ENCODE data around the gene SEMA6A.

Gene SEMA6A

DNA sequence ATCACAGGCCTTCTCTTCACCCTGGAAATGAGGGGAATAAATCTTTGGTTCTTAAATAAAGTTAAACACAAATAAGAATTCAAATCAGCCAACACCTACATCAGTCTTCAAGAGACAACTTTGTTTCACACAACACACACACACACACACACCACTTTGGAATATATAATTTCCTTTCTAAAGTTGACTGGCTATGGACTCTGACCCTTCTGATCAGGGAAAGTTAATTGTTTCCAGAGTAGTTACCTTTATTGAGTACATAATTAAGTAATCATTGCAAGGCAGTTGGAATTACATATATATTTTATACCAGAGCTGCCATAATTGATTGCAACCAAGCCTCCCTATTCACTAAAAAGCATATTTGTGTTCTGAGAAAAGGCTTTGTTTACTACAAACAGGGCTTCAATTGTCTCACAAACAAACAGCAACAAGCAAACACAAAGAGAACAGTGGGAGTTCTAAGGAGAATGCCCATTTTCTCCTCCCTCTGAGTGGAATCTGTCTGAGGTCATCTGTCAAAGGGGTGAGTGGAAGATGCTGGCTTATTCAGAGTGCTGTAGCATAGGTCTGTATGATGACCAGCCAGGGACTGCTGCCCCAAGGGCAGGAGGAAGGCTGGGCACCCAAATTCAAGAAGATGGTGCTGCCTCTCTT, 136.6 kb downstream of the SEMA6A start:
- peak; percentile 93 for DNase-seq (ENCODE audit: low spot score)

DNA sequence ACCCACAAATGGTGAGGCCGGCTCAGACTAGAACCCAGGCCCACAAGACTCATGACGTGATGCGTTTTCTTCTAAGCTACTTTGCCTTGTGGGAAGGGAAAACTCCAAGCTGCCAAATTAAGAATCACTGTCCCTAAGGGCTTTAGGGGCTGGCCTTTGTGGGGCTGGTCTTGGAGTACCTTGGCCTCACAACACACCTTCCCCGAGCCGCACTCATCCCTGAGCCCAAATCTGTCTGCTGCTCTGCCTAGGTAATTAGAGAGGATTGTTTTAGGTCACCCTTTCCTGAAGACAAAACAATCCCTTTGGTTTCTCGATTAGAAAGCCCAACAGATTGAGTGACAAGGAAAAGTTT, 137.3 kb downstream of the SEMA6A start:
- no peak for DNase-seq (ENCODE audit: low spot score)

DNA sequence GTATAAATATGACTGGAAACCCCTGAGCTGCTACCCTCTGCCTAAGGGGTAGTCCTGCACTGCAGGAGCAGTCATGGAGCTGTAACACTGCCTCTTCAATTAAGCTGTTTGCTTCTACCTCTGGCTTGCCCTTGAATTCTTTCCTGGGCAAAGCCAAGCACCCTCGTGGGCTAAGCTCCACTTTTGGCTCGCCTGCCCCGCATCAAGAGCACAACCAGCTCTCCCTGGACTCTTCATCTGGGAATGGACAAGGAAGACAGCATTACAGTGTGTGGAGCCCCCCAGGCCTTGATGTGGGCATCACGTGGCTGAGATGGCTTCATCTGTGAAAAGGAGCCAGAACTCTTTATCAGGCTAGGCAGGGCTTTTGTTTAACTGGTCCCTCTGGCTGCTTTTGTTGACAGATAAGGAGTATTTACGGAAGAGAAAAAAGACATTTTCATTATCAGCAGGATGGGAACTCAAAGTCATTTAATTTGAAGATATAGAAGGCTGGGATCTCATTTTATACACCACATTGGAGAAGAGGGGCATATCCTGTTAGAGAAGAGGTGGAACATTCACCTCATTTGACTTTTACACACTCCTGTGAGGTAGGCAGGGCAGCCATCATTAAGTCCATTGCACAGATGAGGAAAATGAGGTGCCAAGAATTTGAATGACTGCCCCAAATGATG, 137.8 kb downstream of the SEMA6A start:
- DNase-seq (ENCODE audit: low spot score), result no peak

DNA sequence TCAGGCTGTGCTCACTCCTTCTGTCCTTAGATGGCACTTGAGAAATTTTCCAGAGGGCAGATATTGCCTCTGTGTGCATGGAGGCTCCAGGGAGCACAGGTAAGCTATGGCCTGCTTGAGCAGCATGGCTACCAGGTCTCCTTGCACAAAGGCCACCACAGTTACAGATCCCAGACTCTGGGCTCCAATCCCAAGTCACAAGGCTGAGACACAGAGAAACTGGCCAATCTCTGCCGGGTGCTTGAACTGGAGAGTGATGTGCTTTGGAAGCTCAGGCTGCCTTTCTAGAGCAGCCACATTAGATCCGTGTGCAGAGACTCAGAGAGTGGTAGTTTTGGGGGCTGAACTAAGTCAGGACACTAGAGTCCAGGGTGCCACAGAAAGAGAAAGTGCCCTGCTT, 145.7 kb downstream of the SEMA6A start:
- DNase-seq (ENCODE audit: low spot score), result peak; percentile 79

DNA sequence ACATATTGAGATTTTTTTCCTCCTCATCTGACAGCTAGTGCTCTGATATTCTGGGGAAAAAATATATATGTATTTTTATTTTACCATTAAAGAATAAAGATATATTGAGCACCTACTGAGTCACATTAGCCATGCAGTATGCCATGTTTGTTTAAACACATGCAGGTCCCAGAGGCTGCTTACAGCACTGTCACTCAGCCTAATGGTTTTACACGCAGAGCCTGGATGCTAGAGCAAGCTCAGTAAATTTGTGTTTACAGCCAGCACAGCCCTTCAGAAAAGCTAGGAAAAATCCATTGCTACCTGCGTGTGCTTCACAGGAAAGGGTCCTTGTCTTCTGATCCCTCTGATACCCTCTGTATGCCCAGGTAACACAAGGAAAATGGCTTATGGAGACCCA, 146.2 kb downstream of the SEMA6A start:
- DNase-seq (ENCODE audit: low spot score), result no peak

DNA sequence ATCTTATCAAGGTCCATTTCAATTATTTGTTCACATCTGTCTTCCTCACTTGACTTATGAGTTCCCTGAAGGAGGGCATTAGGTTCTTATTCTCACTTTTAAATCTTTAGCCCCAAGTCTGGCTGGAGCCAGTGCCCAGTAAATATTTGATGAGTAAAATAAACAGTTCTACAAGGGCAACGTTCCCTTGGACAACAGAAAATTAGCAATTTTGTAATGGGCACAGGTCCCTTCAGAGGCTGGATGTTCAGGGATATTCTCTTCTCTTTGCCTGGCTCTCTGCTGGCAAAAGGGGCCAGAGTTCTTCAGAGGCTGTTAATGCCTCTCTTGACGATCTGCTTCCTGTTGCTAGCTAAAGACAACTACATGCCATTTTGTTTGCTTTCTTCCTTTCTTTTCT, 149.7 kb downstream of the SEMA6A start:
- no peak for DNase-seq (ENCODE audit: low spot score)

DNA sequence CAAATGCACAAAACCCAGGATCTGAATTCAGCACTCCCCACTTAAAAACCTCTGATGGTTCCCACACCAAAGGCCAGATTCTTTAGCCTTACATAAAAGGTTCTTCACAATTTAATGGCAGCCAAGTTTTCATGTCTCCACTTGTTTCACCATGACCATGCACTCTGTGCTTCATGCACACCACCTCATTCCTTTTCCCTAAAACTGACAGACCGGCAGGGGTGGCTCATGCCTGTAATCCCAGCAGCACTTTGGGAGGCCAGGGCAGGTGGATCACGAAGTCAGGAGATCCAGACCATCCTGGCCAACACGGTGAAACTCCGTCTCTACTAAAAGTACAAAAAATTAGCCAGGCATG, 150.4 kb downstream of the SEMA6A start:
- DNase-seq (ENCODE audit: low spot score), result no peak

DNA sequence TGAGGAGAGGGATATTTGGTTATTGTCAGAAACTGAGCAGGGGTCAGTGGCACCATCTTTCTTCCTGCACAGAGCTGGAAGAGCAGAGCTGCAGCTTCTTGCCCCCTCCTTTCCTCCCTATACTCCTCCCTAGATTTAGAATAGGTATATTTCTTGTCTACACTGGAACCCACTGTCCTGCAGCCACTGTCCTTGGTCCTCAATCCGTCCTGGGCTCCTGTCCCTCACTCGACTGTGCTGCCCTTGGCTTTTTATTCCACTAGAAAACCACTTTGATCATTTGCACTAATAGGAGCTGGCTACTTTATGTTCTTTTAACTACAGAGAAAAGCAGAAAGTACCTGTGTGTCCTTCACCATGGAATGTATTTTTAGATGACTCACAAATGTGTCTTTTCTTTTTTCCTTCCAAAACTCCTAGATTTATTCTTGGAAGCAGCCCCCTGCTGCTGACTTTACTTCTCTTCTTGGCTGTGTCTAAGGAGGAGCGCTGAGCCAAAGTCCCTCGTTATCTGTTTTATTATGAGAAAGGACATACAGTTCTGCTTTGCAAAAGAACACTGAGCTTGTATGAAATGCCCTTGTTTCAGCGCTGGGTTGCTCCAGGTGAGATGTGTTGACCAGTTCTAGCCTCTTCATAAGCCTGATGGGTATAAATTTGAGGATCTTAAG, 150.9 kb downstream of the SEMA6A start:
- no peak for DNase-seq (ENCODE audit: low spot score)

DNA sequence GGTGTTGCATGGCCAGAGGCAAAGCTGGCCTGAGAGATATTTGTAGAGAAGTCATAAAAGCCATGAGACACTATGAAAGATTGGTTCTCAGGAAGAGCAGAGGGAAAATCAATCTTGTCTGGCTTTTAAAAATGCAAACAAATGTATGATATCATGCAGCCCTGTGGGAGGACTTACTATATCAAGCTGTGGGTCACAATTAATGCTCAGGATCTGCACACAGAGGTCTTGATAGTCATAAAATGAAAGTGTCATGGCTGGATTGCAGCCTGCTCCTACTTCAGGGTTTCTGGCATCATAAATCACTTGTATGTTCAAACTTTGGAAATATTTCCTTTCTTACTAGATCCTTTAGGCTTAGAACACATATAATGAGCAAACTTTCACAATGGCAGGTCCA, 151.5 kb downstream of the SEMA6A start:
- no peak for DNase-seq (ENCODE audit: low spot score)

DNA sequence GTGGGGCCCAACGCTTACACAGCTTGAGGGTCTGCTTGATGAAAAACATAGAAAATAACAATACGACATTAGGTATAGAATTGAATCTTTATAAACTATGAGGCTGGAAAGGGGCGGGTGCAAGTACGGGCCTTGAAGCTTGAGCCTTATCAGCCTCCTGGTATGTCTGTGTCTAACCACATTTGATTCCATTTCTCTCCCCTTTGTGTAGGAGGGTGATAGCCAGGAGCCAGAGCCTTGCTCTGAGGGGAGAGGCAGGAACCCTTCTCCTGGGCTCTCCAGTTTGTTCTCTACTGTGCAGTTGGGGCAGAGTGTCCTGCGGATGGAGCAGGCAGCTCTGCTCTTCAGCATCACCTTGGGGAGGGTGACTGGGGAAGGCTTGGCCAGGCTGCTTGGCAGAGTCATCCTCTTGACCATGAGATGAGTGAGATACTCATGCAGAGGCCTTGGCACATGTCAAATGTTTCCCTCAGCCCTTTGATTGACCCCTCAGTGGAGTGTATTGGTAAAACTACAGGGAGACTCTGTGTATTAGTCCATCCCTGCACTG, 153.5 kb downstream of the SEMA6A start:
- DNase-seq (ENCODE audit: low spot score), result no peak

DNA sequence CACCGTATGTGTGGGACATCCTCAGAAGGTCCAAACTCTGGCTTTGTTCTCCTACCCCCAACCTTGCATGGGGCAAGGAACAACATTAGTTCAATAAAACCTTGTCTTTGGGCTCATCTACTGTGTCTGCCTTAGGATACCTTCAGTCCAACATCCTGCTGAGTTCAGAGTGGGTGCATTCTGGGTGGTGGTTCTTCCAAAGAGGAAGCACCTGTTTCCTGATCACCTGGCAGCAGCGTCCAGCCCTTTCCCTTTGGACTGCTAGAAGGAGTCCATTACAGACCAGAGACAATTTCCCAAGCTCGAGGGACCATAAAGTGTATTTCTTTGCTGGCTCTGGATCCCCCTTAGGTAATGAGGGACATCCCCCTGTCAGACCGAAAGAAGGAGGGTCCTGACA, 154.1 kb downstream of the SEMA6A start:
- DNase-seq (ENCODE audit: low spot score), result no peak

DNA sequence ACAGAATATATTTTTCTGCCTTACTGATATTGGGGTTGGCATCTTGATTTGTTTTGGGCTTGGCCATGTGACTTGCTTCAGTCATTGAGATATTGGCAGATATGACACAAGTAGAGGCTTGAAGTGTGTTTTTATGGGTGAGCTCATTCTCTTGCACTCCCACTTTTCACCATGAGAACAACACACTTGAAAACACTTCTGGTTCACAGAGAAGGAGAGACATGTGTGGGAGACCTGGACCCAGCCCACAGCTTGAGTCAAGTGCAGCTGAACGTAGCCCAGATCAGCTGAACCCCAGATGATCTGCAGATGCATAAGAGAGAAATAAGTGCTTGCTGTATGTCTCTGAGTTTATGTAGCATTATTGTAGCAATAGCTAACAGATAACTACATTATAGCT, 155.4 kb downstream of the SEMA6A start:
- DNase-seq (ENCODE audit: low spot score), result no peak

DNA sequence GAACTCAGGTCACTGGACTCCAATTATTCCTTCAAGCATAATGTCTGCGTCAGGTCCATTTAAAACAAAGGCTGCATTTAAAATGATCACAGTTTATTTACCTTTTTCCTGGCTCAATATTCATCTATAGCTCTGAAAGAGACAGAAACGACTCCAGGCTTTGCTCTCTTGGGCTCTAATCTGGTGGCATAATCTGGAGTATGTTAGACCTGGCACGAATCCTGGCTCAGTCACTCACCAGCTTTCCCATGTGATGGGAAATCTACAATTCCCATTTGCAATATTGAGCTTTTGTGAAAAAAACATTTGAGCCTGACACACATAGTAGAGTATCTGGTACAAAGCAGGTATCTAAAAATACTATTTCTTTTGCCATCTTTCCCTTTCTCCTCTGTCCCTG, 155.8 kb downstream of the SEMA6A start:
- no peak for DNase-seq (ENCODE audit: low spot score)

DNA sequence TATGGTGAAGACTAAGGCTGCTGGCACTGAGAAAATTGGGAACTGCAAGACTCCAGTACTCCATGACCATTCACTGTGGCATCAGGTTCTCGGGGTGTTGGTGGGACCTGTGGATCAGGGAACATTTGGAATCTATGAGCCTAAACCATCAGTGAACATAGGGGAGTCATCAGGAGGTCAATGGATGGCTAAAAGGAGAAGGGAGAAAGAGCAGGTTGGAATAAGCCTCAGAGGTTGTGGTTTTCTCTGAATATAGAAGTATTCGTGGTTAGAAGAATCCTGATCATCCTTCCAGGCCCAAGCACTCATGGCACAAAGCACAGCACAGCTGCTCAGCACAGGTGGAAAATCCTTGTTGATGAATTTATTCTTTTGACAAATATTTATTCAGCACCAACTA, 156.6 kb downstream of the SEMA6A start:
- DNase-seq (ENCODE audit: low spot score), result no peak

DNA sequence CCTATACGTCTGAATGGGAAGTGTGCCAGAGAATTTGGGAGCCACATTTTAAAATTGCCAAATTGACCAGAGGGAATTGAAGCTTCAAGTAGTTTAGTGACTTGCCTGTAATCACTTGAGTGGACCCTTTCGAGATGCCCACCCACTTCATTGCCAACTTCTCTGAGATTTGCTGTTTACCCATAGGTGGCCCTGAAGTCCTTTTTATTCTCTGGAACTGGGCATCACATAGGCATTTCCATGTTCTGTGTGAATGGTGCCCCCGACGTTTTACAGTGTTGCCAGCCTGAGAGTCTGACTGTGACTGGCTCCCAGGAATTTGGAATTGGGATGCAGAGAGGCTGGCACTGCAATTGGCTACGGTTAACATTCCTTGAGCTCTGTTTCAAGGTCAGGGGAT, 158.6 kb downstream of the SEMA6A start:
- no peak for DNase-seq (ENCODE audit: low spot score)

DNA sequence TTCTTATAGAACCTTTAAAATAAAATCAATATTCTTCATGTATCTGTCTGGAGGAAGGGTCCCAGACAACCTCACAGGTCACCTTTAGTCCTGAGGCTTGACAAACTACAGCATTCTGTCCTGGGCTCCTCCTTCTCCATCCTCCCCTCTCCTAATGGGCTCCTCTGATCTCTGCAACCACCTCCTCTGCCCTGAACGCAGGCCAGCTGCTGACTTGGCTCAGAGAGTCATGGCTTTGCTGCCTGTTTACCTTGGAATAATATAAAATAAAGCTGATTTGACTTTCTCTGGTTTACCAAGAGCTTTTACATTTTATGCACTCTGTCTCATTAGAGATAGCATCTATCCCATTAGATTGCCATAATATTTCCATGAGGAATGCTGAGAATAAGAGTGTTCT, 159.4 kb downstream of the SEMA6A start:
- no peak for DNase-seq (ENCODE audit: low spot score)

DNA sequence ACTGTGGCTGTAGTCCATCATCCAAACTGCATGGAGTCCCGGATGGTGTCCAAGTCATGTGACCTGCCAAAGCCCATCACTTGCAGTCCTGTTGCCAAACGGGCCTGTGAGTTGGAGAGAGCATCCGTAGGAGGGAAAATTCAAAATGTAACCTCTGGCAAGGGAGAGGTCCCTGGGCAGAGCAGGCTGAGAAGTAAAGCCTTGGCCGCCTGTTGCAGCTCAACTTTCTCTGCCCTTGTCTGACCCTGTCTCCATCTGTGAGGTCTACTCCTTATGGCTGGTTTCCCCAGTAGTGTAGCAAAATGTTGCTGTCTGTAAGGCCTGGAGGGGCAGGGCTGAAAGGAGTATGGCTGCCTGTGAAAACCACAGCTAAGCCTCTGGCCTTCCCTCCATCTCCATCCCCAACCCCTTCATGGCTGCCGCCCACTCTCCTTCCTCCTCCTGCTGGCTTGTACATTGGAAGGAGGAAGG, 163.5 kb downstream of the SEMA6A start:
- peak; percentile 47 for DNase-seq (ENCODE audit: low spot score)

DNA sequence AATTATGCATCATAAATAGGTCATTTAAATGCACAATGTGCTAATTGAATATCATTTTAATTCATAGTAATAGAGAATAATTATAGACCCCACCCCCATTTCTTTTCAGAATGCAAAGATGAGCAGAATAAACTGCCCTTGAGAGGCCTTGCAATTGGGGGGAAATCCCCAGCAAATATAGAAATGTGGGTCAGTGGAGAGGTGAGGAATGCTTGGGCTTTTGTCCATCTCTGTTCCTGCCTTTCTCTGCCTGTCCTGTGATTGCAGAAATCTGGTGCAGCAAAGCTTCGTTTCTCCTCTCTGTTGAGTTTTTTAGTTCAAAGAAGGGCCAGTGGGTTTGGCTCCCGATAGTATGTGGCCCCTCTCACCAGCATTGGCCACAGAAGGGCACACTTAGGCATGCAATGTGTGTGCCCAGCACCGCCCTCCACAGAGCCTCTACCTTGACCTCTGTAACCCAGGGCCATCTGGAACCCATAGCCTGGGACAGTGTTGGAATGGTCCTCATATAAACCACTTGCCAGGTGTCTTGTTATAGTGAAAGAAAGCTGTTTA, 164.2 kb downstream of the SEMA6A start:
- no peak for DNase-seq (ENCODE audit: low spot score)

DNA sequence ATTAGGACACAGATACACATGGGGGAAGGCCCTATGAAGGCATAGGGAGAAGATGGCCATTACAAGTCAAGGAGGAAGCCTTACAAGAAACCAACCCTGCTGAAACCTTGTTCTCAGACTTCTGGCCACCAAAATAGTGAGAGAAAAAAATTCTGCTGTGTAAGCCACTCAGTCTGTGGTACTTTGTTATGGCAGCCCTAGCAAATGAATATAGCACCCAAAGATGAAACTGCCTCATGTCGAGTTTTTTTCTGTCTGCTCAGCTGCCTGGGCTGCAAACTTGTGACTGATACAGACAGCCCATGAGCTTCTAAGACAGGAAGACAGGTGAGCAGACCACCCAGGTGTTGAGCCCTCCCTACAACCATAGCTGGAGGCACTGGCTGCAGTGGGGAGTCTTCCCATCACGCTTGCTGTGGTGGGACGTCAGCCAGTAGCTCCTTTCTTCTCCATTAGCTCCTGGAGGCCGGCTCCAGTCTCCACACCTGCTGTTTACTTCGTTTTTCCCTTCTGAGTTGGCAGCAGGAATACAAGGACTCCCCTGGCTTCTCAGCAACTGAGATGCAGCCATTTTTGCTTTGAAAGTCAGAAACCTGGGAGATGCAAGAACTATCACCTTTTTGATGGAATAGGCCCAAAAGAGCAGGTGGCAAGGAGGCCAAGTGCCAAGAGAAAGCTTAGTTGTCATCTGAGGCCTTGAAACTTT, 164.9 kb downstream of the SEMA6A start:
- no peak for DNase-seq (ENCODE audit: low spot score)

DNA sequence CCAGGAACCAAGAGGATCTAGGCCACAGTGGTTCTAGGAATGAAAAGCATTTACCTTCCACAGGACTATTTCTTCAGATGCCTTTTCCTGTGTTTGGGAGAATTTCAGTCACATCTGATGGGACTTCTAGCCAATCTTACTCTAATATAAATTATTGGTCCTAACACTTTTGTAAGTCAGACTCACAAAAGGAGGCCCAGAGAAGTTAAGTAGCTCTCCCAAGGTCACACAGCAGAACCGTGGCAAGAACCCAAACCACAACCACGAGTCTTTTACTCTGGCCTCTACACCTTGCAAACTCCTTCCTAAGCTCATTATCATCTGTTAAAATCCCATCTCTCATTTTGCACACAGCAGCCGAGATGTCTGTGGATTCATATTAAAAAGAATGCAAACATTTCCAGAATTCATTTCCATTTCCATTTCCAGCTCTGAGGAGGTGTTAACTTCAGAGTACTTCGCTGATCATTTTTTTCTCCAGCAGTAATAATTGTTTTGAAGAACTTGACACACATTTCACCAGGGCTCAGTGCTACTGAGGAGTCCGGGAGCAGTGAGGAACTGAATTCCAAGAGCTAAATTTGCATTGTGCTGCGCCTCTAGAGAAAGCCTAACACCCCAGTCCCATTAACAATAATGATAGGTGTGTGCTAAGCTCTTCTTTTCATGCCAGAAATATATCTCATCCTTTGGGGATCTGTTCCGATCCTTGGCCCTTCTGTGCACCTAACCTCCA, 168.1 kb downstream of the SEMA6A start:
- DNase-seq (ENCODE audit: low spot score), result no peak

DNA sequence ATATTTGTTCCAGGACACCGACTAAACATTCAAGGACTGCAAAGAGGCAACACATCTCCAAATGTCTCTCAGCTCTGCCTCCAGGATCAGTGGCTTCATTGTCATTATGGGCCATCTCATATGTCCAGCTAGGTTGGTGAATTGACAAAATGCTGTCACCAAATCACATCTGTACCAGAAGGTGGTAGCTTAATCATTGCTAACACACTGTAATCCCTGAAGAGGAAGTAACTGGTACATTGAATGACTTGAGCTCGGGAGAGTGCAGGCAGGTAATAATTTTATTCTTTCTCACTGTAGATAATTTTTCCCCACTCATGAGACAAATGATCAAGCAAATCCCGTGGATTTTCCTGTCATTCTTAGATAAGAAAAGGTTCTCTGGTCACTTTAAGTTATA, 169.8 kb downstream of the SEMA6A start:
- DNase-seq (ENCODE audit: low spot score), result no peak

DNA sequence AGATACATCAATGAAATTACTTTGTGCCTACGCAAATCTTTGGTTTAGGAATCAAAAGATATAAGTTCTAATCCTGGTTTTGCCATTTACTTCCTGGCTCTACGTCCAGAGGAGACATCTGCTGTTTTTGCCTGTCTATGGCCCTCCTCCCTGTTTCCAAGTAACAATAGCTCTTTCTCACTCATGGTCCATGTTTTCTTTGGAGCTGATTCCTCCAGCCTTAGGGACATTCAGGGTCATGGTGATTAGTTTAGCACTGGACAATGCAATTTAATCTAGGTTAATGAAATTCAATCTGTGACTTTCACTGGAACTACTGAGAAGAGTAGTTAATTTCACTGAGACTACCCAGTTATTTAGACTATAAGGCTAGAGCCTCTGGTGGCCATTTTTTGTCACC, 170.6 kb downstream of the SEMA6A start:
- peak; percentile 74 for DNase-seq (ENCODE audit: low spot score)
